A673 (cell line): ENCODE measurements around the gene MPO. TPM values are rescaled to one million over a fixed set of nuclear protein-coding genes. Genes with fewer than 3 reads are reported as not detected.

Source experiments
- BruUV-seq: library from RNA; stranded (reverse); fragments of 400-500 nt; replicated peaks from 2 replicates; lab custom pipeline; 2021; lab: Mats Ljungman, UMichigan
- CTCF ChIA-PET: fragments of 300-600 bp; sonication (Branson Sonifier 250); formaldehyde crosslinking; loops from one replicate; lab custom pipeline; 2022; ENCODE audit warnings: antibody characterized with exemption; lab: Charles Lee
- POLR2A ChIA-PET: fragments of 300-600 bp; sonication (Branson Sonifier 250); formaldehyde crosslinking; loops from one replicate; lab custom pipeline; 2022; ENCODE audit warnings: antibody characterized with exemption; ENCODE audit not compliant: low non-redundant PET; lab: Charles Lee
- DNase-seq: peaks from one replicate; pipeline ENCODE4 v3.0.0-alpha.2; 2015; ENCODE audit warnings: low spot score
- H3K27ac ChIP-seq: fragments of 200-600 bp; sonication (generic); 2 replicates; pipeline ENCODE4 v1.5.1; 2016; ENCODE audit warnings: mixed run types, low read depth, mild to moderate bottlenecking, mixed read lengths, antibody characterized with exemption, low read length; ENCODE audit not compliant: poor library complexity, severe bottlenecking
- H3K27me3 ChIP-seq: fragments of 200-600 bp; sonication (generic); replicated peaks from 2 replicates; pipeline ENCODE4 v1.6.1; 2017; ENCODE audit warnings: mixed run types, low read depth, mild to moderate bottlenecking, mixed read lengths, antibody characterized with exemption, low read length; ENCODE audit not compliant: insufficient read depth, poor library complexity
- H3K36me3 ChIP-seq: fragments of 200-600 bp; sonication (generic); 2 replicates; pipeline ENCODE4 v1.6.1; 2016; ENCODE audit warnings: mixed run types, mild to moderate bottlenecking, mixed read lengths, antibody characterized with exemption, low read length; ENCODE audit not compliant: insufficient read depth, poor library complexity, severe bottlenecking
- H3K4me1 ChIP-seq: fragments of 200-600 bp; sonication (generic); 2 replicates; pipeline ENCODE4 v1.6.1; 2017; ENCODE audit warnings: mixed run types, mild to moderate bottlenecking, mixed read lengths, antibody characterized with exemption, low read length; ENCODE audit not compliant: insufficient read depth, poor library complexity, severe bottlenecking
- H3K4me3 ChIP-seq: fragments of 200-600 bp; sonication (generic); 2 replicates; pipeline ENCODE4 v1.5.1; 2016; ENCODE audit warnings: low read depth, mixed run types, mild to moderate bottlenecking, mixed read lengths, low read length; ENCODE audit not compliant: poor library complexity, severe bottlenecking
- H3K9me3 ChIP-seq: fragments of 200-600 bp; sonication (generic); 2 replicates; pipeline ENCODE4 v1.6.1; 2016; ENCODE audit warnings: mixed run types, low read depth, mild to moderate bottlenecking, mixed read lengths, antibody characterized with exemption, low read length; ENCODE audit not compliant: poor library complexity, severe bottlenecking
- CTCF ChIP-seq: fragments of 300-800, 200-600 bp; sonication (generic); conservative IDR thresholded peaks from 2 replicates; pipeline ENCODE4 v1.5.1; 2017; ENCODE audit warnings: low read depth, mild to moderate bottlenecking, antibody characterized with exemption, low read length, moderate library complexity, mixed read lengths
- EZH2 ChIP-seq: fragments of 200-600 bp; sonication (generic); IDR thresholded peaks from 2 replicates; pipeline ENCODE4 v1.6.1; 2017; ENCODE audit warnings: borderline replicate concordance, low read depth, mild to moderate bottlenecking, mixed read lengths, antibody characterized with exemption, low read length; ENCODE audit not compliant: poor library complexity, severe bottlenecking
- intact Hi-C: fragments of 100-400 bp; cut with micrococcal nuclease; formaldehyde crosslinking; loops from one replicate; pipeline ENCODE4 v1.10.0; 2022; ENCODE audit not compliant: unreplicated experiment
- total RNA-seq: library from RNA; stranded (reverse); gene quantifications from 2 replicates; pipeline ENCODE4 v1.2.3, GENCODE V29; 2021

Gene MPO
- total RNA-seq, 1 experiment from 2014 or later, result not detected

DNA sequence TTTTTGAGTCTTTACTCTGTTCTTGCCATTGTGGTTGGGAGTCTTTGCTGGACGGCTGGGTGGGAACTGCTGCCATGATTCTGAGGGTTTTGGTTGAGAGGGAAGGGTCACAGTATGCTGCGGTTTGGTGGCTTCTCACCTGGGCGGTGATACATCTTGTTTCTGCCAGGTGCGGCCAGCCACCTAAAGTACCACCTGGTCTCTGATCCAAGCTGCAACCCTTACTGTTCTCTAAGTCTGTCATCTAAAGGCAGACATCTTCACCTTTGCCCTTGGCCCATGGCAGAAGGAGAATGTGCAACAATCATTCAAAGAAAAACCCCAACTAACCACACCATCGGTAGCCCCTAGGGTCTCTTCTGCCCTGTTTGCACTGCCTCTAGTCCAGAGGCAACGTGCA, 19.6 kb upstream of the MPO start:
- Histone ChIP-seq H3K27ac (no peak overlapping the region), H3K9me3 (no peaks in the 10 kb centered on the region), H3K4me3 (no peak overlapping the region), H3K27me3 (peaks cover 22% of the 10 kb centered on the region), H3K36me3 (no peaks in the 10 kb centered on the region), H3K4me1 (no peaks in the 10 kb centered on the region)
- no TSS peak for BruUV-seq
- CTCF ChIA-PET, result no interaction called here
- TF ChIP-seq EZH2 (no peak), CTCF (no peak)
- intact Hi-C loops, result loop anchor here (5.0 kb wide), 1 partner anchor 147 kb away; no protein-coding TSS in a partner anchor
- POLR2A ChIA-PET, result no interaction called here
- DNase-seq, result no peak

DNA sequence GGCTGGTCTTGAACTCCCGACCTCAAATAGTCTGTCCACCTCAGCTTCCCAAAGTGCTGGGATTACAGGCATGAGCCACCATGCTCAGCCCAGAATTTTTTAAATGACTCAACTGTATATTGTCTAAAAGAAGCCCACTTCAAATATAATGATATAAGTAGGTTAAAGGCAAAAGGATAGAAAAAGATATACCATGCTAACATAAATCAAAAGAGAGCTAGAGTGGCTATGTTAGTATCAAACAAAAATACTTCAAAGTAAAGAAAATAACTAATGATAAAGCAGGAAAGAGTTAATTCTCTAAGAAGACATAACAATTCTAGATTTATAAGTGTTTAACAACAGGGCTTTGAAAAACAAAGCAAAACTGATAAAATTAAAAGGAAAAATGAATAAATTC, 13.3 kb upstream of the MPO start:
- POLR2A ChIA-PET, result no interaction called here
- CTCF ChIA-PET, result no interaction called here
- no peak overlapping the region for H3K4me3 ChIP-seq
- peaks cover 56% of the 10 kb centered on the region for H3K27me3 ChIP-seq
- intact Hi-C loops, result no loop called here
- H3K9me3 ChIP-seq, result no peaks in the 10 kb centered on the region
- DNase-seq, result no peak
- H3K36me3 ChIP-seq, result no peaks in the 10 kb centered on the region
- H3K4me1 ChIP-seq, result no peaks in the 10 kb centered on the region
- H3K27ac ChIP-seq, result no peak overlapping the region
- no TSS peak for BruUV-seq
- TF ChIP-seq CTCF (no peak), EZH2 (no peak)

- Histone ChIP-seq H3K9me3 (no peaks in the 10 kb centered on the region), H3K4me3 (no peak overlapping the region), H3K4me1 (no peaks in the 10 kb centered on the region), H3K27me3 (peaks cover 44% of the 10 kb centered on the region), H3K27ac (no peak overlapping the region), H3K36me3 (no peaks in the 10 kb centered on the region)
- intact Hi-C loops, result no loop called here
- no peak for DNase-seq
- ChIA-PET POLR2A (interaction anchor here (0.7 kb wide), 1 partner anchor 717 kb away, joined by 5 read pairs; no protein-coding TSS in a partner anchor), CTCF (no interaction called here)
- BruUV-seq, result no TSS peak
- TF ChIP-seq CTCF, result no peak
- no peak for TF ChIP-seq EZH2
Measured at GRCh38 chr17:58291246-58291645, 10.5 kb upstream of the MPO start.
